C4-2B (cell line): Measurements from ENCODE around the gene CASK.

Experiments
- H3K27ac ChIP-seq: fragments of 450-650 bp; 2 replicates; pipeline ENCODE4 v1.5.1; 2017
- ZFX ChIP-seq: fragments of 450-650 bp; IDR thresholded peaks from 2 replicates; pipeline ENCODE4 v1.6.1; 2017
- TF ChIP-seq, protein P1 (sequence below): fragments of 450-650 bp; conservative IDR thresholded peaks from 2 replicates; pipeline ENCODE4 v1.5.1; 2017; ENCODE audit warnings: mild to moderate bottlenecking

The CASK gene

DNA sequence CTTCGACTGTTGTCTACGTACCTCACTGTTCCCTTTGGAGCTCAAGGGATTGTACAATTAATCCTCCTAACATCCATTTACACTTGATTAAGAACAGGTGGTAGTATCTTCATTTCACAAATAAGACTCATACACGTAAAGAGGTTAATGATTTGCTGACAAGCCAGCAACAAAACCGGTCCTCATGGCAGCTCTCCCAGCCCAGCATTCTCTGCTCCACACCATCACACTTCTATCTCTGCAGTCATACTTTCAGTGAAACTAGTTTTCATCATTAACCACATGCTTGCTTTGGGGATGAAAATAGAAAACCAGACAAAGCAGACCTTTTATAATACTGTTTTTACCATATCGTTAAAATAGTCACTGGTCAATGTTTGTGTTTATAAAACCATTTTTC lies 28.7 kb upstream of the CASK start:
- TF ChIP-seq, protein P1, sequence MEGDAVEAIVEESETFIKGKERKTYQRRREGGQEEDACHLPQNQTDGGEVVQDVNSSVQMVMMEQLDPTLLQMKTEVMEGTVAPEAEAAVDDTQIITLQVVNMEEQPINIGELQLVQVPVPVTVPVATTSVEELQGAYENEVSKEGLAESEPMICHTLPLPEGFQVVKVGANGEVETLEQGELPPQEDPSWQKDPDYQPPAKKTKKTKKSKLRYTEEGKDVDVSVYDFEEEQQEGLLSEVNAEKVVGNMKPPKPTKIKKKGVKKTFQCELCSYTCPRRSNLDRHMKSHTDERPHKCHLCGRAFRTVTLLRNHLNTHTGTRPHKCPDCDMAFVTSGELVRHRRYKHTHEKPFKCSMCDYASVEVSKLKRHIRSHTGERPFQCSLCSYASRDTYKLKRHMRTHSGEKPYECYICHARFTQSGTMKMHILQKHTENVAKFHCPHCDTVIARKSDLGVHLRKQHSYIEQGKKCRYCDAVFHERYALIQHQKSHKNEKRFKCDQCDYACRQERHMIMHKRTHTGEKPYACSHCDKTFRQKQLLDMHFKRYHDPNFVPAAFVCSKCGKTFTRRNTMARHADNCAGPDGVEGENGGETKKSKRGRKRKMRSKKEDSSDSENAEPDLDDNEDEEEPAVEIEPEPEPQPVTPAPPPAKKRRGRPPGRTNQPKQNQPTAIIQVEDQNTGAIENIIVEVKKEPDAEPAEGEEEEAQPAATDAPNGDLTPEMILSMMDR: no peak
- no peak for TF ChIP-seq ZFX
- no peak overlapping the region for H3K27ac ChIP-seq

DNA sequence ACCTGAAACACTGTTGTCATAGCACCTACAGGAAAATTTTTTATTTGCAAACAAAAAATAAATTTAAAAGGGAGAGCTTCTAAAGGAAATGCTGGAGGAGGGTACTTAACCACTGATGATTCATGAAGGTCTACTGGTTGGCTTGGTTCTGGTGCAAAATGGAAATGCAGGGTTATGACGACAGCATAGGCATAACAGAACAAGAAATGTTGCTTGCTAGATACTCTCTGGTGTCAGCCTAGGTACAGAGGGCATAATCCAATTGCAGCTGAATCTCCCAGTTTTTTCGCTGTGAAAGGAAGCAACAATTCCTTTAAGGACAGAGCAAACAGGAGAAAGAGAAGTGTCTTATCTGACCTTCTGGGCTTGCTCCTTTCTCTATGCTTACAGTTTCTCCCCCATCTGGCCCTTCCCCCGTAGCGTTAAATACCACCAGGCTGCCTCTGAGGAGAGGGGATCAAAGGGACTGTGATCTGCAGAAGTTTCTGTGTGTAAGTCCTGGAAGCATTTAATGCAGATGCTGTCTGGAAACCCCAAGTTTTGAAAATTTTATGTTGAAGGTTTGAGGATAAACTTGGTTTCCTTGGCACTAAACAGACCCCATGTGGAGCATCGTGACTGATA lies 23.7 kb upstream of the CASK start:
- TF ChIP-seq, protein P1: no peak
- no peak for TF ChIP-seq ZFX
- no peak overlapping the region for H3K27ac ChIP-seq

DNA sequence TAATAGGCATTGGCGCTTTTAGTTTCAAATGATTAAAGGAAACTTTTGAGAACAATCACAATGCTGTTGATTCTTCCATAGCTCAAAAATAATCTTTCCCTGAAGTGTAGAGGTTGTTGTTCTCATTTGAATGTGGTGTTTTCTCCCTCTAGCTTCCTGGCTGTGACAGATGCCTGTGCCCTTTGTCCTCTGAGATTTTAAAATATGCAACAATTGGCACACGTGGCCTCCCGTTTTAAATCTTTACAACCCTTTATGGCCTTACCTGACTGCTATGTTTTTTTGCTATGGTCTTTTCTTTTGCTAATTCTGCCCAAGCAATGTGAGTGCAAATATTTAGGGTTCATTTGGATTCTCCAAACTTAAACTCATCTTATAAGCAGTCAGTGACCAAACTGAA lies 22.9 kb upstream of the CASK start:
- no peak for TF ChIP-seq ZFX
- TF ChIP-seq, protein P1: no peak
- H3K27ac ChIP-seq: no peak overlapping the region

DNA sequence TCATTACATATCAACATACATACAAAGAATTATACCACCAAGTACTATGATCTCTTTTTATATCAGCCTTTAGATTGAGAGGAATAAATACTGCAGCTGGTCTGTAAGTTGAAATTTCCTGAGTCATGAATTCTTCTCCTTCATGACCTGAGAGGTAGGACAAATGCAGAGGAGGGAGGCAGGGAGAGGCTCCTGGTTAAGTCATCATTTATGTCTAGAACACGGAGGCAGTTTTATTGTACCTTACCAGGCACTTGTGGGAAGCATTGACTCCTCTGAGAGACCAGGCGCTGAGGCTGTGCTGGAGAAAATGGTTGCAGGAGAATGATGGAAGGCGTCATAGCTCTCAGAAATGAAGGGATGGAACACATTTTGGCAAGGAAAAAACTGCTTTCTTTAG lies 12.5 kb upstream of the CASK start:
- TF ChIP-seq ZFX: no peak
- TF ChIP-seq, protein P1: no peak
- no peak overlapping the region for H3K27ac ChIP-seq

DNA sequence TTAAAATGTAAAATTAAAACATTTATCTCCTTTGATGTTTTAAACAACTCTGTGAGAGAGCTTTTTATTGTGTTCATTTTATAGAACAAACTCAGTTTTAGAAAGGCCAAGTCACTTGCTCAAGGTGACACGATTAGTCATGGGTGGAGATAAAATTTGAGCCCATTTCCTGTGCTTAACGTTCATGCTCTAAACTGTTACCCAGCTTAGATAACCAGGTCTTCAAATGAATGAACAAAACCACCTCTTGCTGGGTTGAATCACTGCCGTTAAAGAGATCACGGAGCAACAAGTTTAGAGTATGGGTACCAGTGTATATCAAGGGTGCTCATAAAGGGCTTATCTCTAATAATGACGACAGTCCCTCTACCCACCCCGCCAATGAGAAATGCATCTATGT lies 10.2 kb upstream of the CASK start:
- TF ChIP-seq, protein P1: no peak
- TF ChIP-seq ZFX: no peak
- no peak overlapping the region for H3K27ac ChIP-seq

DNA sequence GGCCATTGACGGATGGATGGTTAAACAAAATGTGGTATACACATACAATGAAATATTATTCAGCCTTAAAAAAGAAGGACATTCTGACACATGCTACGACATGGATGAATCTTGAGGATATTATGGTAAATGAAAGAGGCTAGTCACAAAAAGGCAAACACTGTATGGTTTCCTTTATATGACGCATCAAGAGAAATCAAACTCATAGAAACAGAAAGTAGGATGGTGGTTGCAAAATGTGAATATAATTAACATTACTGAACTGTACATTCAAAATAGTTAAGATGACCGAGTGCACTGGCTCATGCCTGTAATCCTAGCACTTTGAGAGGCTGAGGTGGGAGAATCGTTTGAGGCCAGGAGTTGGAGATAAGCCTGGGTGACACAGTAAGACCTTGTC lies 9.5 kb upstream of the CASK start:
- no peak overlapping the region for H3K27ac ChIP-seq
- no peak for TF ChIP-seq ZFX
- TF ChIP-seq, protein P1: no peak

DNA sequence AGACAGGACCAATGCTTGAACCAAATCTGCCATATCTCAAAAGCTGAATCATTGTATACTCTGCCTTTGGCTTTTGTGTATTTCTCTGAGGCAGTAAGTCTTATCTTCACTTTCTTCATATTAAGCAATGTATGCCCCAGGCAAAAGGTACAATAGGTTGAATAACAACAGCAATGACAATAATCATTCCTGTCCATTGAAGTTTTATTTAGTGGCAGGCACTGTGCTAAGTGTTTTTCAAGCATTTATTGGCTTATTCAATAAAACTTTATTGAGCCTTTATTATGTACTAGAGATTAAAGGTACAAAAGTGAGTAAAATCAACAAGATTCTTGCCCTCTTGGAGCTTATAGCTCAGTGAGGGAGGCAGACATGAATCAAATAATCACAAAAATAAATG lies 8.2 kb upstream of the CASK start:
- no peak for TF ChIP-seq ZFX
- TF ChIP-seq, protein P1: no peak
- H3K27ac ChIP-seq: no peak overlapping the region
